Panc1 (cell line): ENCODE data around the gene KRTAP9-2. TPM values are rescaled to one million over a fixed set of nuclear protein-coding genes. Genes with fewer than 3 reads are reported as not detected.
"Not testable (repeated sequence)": the region's sequence is repeated elsewhere in the genome, so short reads cannot be mapped to it uniquely, and the experiment has no call there.

ENCODE experiments used
- ATAC-seq: fragments of 200-7000 bp; cut with Tn5 transposase; 2 replicates; pipeline ENCODE4 v1.9.1; 2020; ENCODE audit warnings: mild to moderate bottlenecking, moderate library complexity
- BruUV-seq: library from RNA; stranded (reverse); fragments of 400-500 nt; replicated peaks from 2 replicates; lab custom pipeline; 2021; lab: Mats Ljungman, UMichigan
- CTCF ChIA-PET: fragments of 300-600 bp; sonication (Branson Sonifier 250); formaldehyde crosslinking; loops from one replicate; lab custom pipeline; 2022; ENCODE audit warnings: antibody characterized with exemption; lab: Charles Lee
- POLR2A ChIA-PET: fragments of 300-600 bp; sonication (Branson Sonifier 250); formaldehyde crosslinking; loops from one replicate; lab custom pipeline; 2022; ENCODE audit warnings: antibody characterized with exemption; lab: Charles Lee
- DNase-seq: peaks from one replicate; pipeline ENCODE4 v3.0.0-alpha.2; 2010; ENCODE audit warnings: low read depth, low spot score
- H3K27ac ChIP-seq: 2 replicates; pipeline ENCODE4 v1.5.1; 2011; ENCODE audit warnings: mild to moderate bottlenecking, low read length, inconsistent platforms
- H3K27me3 ChIP-seq: fragments of 200-500 bp; sonication (Bioruptor generic); 2 replicates; pipeline ENCODE4 v1.6.0; 2014; ENCODE audit warnings: low read length, inconsistent platforms; ENCODE audit not compliant: control insufficient read depth, insufficient read depth
- H3K36me3 ChIP-seq: fragments of 200-500 bp; sonication (Bioruptor generic); 2 replicates; pipeline ENCODE4 v1.5.1; 2014; ENCODE audit warnings: inconsistent platforms, mild to moderate bottlenecking, low read length, moderate library complexity; ENCODE audit not compliant: control insufficient read depth, insufficient read depth
- H3K4me1 ChIP-seq: 2 replicates; pipeline ENCODE4 v1.5.1; 2011; ENCODE audit warnings: inconsistent platforms, mild to moderate bottlenecking, low read length, moderate library complexity; ENCODE audit not compliant: control insufficient read depth, insufficient read depth
- H3K4me3 ChIP-seq, 2 experiments: 2 replicates each; pipeline ENCODE4 v1.5.1; 2011 to 2012; ENCODE audit warnings: low read depth in 2 of 2, low read length in 2 of 2, mild to moderate bottlenecking in 2 of 2, inconsistent platforms in 1 of 2, moderate library complexity in 1 of 2
- H3K9me3 ChIP-seq: fragments of 200-500 bp; sonication (Bioruptor generic); 2 replicates; pipeline ENCODE4 v1.5.1; 2014; ENCODE audit warnings: low read depth, mild to moderate bottlenecking, inconsistent platforms, low read length, moderate library complexity; ENCODE audit not compliant: control insufficient read depth, insufficient read depth
- CTCF ChIP-seq: fragments of 450-650 bp; IDR thresholded peaks from 2 replicates; pipeline ENCODE4 v1.5.1; 2017; ENCODE audit warnings: mild to moderate bottlenecking
- POLR2AphosphoS5 ChIP-seq: IDR thresholded peaks from 2 replicates; pipeline ENCODE4 v1.6.1; 2012; ENCODE audit warnings: mild to moderate bottlenecking, low read depth, low read length, moderate library complexity
- REST ChIP-seq, 2 experiments: IDR thresholded peaks; 2 replicates each; pipeline ENCODE4 v1.6.1; 2011 to 2012; ENCODE audit warnings: low read depth in 2 of 2, control low read depth in 1 of 2, low read length in 1 of 2, mild to moderate bottlenecking in 1 of 2, moderate library complexity in 1 of 2; ENCODE audit not compliant: insufficient read depth in 1 of 2
- SIN3A ChIP-seq: IDR thresholded peaks from 2 replicates; pipeline ENCODE4 v1.6.1; 2012; ENCODE audit warnings: low read depth, mild to moderate bottlenecking, low read length, moderate library complexity, borderline replicate concordance; ENCODE audit not compliant: insufficient read depth
- TCF7L2 ChIP-seq: IDR thresholded peaks from 2 replicates; pipeline ENCODE4 v1.6.1; 2011; ENCODE audit warnings: mild to moderate bottlenecking, low read depth, low read length, inconsistent platforms
- in situ Hi-C: cut with HindIII; loops from 2 replicates; pipeline ENCODE4 v1.10.0; 2016; ENCODE audit warnings: low sequenced_read_pairs, low pct_unique_long_range_greater_than_20kb
- intact Hi-C: fragments of 100-400 bp; cut with micrococcal nuclease; formaldehyde crosslinking; loops from one replicate; pipeline ENCODE4 v1.10.0; 2022; ENCODE audit not compliant: unreplicated experiment
- total RNA-seq: library from RNA; stranded (reverse); gene quantifications from one replicate; pipeline ENCODE4 v1.2.1, GENCODE V29; 2021; ENCODE audit not compliant: unreplicated experiment

Gene KRTAP9-2
- total RNA-seq, 1 experiment from 2014 or later = not detected

GRCh38 chr17:41231731-41232130, 5.3 kb downstream of the KRTAP9-2 start:
- H3K4me3 ChIP-seq = no peak overlapping the region
- in situ Hi-C loops = no loop called here
- ChIA-PET POLR2A (no interaction called here), CTCF (no interaction called here)
- H3K36me3 ChIP-seq = no peaks in the 10 kb centered on the region
- ATAC-seq (no peak), DNase-seq (no peak)
- H3K27ac ChIP-seq = no peak overlapping the region
- H3K27me3 ChIP-seq = peaks cover 42% of the 10 kb centered on the region
- intact Hi-C loops = no loop called here
- TF ChIP-seq CTCF (no peak), REST (IDR thresholded peaks at IDR 0.05; ENCODE audit: insufficient read depth in 1 of 2, low read depth in 2 of 2, low read length in 1 of 2) (no peak), SIN3A (no peak), POLR2AphosphoS5 (no peak), TCF7L2 (no peak)
- no TSS peak for BruUV-seq
- H3K4me1 ChIP-seq = no peaks in the 10 kb centered on the region
- no peaks in the 10 kb centered on the region for H3K9me3 ChIP-seq

- H3K36me3 ChIP-seq, intact Hi-C loops, H3K4me1 ChIP-seq, H3K27ac ChIP-seq, DNase-seq, H3K4me3 ChIP-seq, POLR2A ChIA-PET, in situ Hi-C loops, ATAC-seq, BruUV-seq, H3K9me3 ChIP-seq: not testable (repeated sequence)
- CTCF ChIA-PET = interaction anchor here (0.6 kb wide), 1 partner anchor 90 kb away, joined by 4 read pairs; no protein-coding TSS in a partner anchor
- H3K27me3 ChIP-seq = peaks cover 42% of the 10 kb centered on the region
These were observed 6.1 kb downstream of the KRTAP9-2 start, which contains the start of gene KRTAP9-3 for GRCh38 chr17:41232399-41233105. Gene KRTAP9-3, plus strand, starts transcription at chr17:41232449. Its CDS starts 53 bp downstream, at chr17:41232502.

GRCh38 chr17:41237116-41237515, 10.7 kb downstream of the KRTAP9-2 start:
- in situ Hi-C loops, BruUV-seq, H3K27ac ChIP-seq, ATAC-seq, POLR2A ChIA-PET, H3K4me3 ChIP-seq, H3K9me3 ChIP-seq, H3K36me3 ChIP-seq, DNase-seq, intact Hi-C loops, H3K4me1 ChIP-seq, CTCF ChIA-PET: not testable (repeated sequence)
- H3K27me3 ChIP-seq = peaks cover 24% of the 10 kb centered on the region

- H3K4me3 ChIP-seq, H3K4me1 ChIP-seq, POLR2A ChIA-PET, in situ Hi-C loops, H3K9me3 ChIP-seq, ATAC-seq, DNase-seq, intact Hi-C loops, BruUV-seq, H3K27ac ChIP-seq, CTCF ChIA-PET, H3K36me3 ChIP-seq: not testable (repeated sequence)
- H3K27me3 ChIP-seq = peaks cover 23% of the 10 kb centered on the region
These were observed 11.5 kb downstream of the KRTAP9-2 start, which contains the start of gene KRTAP9-8 for GRCh38 chr17:41237949-41238437. Gene KRTAP9-8, plus strand, starts transcription at chr17:41237999. Its CDS starts 53 bp downstream, at chr17:41238052.

- BruUV-seq, in situ Hi-C loops: not testable (repeated sequence)
These were observed 20.7 kb downstream of the KRTAP9-2 start for GRCh38 chr17:41246995-41247787.

More at GRCh38 chr17:41246995-41247787, 20.7 kb downstream of the KRTAP9-2 start:
- POLR2A ChIA-PET, H3K4me3 ChIP-seq, H3K36me3 ChIP-seq, intact Hi-C loops, DNase-seq, H3K9me3 ChIP-seq, ATAC-seq, H3K4me1 ChIP-seq, H3K27ac ChIP-seq, CTCF ChIA-PET: not testable (repeated sequence)
- peaks cover 13% of the 10 kb centered on the region for H3K27me3 ChIP-seq
